Urothelium cell line (cell line): ENCODE data around the gene CAPN2.

Source experiments
- DNase-seq: peaks from one replicate; pipeline ENCODE4 v3.0.0; 2011; ENCODE audit warnings: low spot score, mixed read lengths
- FAIRE-seq: peaks from 2 replicates; lab custom pipeline; 2011; peaks lifted over from hg19 to GRCh38; lab: Jason Lieb, UNC

CAPN2 gene

GRCh38 chr1:223820971-223821370, 108.6 kb downstream of the CAPN2 start:
- no peak for FAIRE-seq
- DNase-seq: no peak

GRCh38 chr1:223824287-223824686, 111.9 kb downstream of the CAPN2 start:
- no peak for FAIRE-seq
- DNase-seq: no peak

GRCh38 chr1:223824712-223825111, 112.4 kb downstream of the CAPN2 start:
- no peak for FAIRE-seq

More at GRCh38 chr1:223824712-223825111, 112.4 kb downstream of the CAPN2 start:
- no peak for DNase-seq
